Neural progenitor cell (in vitro differentiated cells): ENCODE results near the gene HFM1. TPM values are rescaled to one million over a fixed set of nuclear protein-coding genes. Genes with fewer than 3 reads are reported as not detected.

ENCODE experiments used
- DNase-seq: peaks from one replicate; pipeline ENCODE4 v3.0.0-alpha.2; 2016; ENCODE audit warnings: low spot score
- H2AFZ ChIP-seq: fragments of 200-600 bp; sonication (generic); replicated peaks from 2 replicates; pipeline ENCODE4 v1.6.1; 2016; ENCODE audit warnings: antibody characterized with exemption
- H3F3A ChIP-seq: fragments of 200-600 bp; sonication (generic); 2 replicates; pipeline ENCODE4 v1.6.1; 2016; ENCODE audit warnings: antibody characterized with exemption, low read depth
- H3K27ac ChIP-seq: fragments of 200-600 bp; sonication (generic); 2 replicates; pipeline ENCODE4 v1.5.1; 2016; ENCODE audit warnings: mild to moderate bottlenecking
- H3K27me3 ChIP-seq: fragments of 200-600 bp; sonication (generic); 2 replicates; pipeline ENCODE4 v1.6.1; 2016; ENCODE audit warnings: mild to moderate bottlenecking, moderate library complexity
- H3K36me3 ChIP-seq: fragments of 200-600 bp; sonication (generic); 2 replicates; pipeline ENCODE4 v1.5.1; 2016
- H3K4me1 ChIP-seq: fragments of 200-600 bp; sonication (generic); 2 replicates; pipeline ENCODE4 v1.6.1; 2016; ENCODE audit warnings: mixed run types
- H3K4me2 ChIP-seq: fragments of 200-600 bp; sonication (generic); 2 replicates; pipeline ENCODE4 v1.6.1; 2016
- H3K4me3 ChIP-seq: fragments of 200-600 bp; sonication (generic); 2 replicates; pipeline ENCODE4 v1.5.1; 2016
- H3K79me2 ChIP-seq: fragments of 200-600 bp; sonication (generic); 2 replicates; pipeline ENCODE4 v1.6.1; 2016; ENCODE audit warnings: low read depth
- H3K9ac ChIP-seq: fragments of 200-600 bp; sonication (generic); 2 replicates; pipeline ENCODE4 v1.6.1; 2016
- H3K9me3 ChIP-seq: fragments of 200-600 bp; sonication (generic); 2 replicates; pipeline ENCODE4 v1.5.1; 2016; ENCODE audit warnings: low read depth
- H4K20me1 ChIP-seq: fragments of 200-600 bp; sonication (generic); 2 replicates; pipeline ENCODE4 v1.6.1; 2016; ENCODE audit warnings: low read depth
- H3K27ac Mint-ChIP-seq: 3 replicates; pipeline ENCODE4 v1.8.0; 2021; ENCODE audit warnings: mixed read lengths
- H3K27me3 Mint-ChIP-seq: 2 replicates; pipeline ENCODE4 v1.8.0; 2022; ENCODE audit warnings: low read depth, mild to moderate bottlenecking, inconsistent platforms, moderate library complexity, mixed read lengths; ENCODE audit not compliant: insufficient read depth
- H3K36me3 Mint-ChIP-seq: 3 replicates; pipeline ENCODE4 v1.8.0; 2021; ENCODE audit warnings: mixed read lengths
- H3K4me1 Mint-ChIP-seq: 3 replicates; pipeline ENCODE4 v1.8.0; 2021; ENCODE audit warnings: mixed read lengths
- H3K4me3 Mint-ChIP-seq: 3 replicates; pipeline ENCODE4 v1.8.0; 2021; ENCODE audit warnings: mild to moderate bottlenecking, moderate library complexity, mixed read lengths
- H3K9me3 Mint-ChIP-seq: 3 replicates; pipeline ENCODE4 v1.8.0; 2020; ENCODE audit warnings: mixed read lengths
- EZH2 ChIP-seq: fragments of 200-600 bp; sonication (generic); IDR thresholded peaks from 2 replicates; pipeline ENCODE4 v1.6.1; 2017; ENCODE audit warnings: antibody characterized with exemption, mild to moderate bottlenecking, moderate library complexity
- EZH2phosphoT487 ChIP-seq: fragments of 200-600 bp; sonication (generic); IDR thresholded peaks from 2 replicates; pipeline ENCODE4 v1.6.1; 2017; ENCODE audit warnings: antibody characterized with exemption
- total RNA-seq: library from RNA; depleted of rRNA; stranded (reverse); fragments of >200 nt; gene quantifications from 2 replicates; pipeline ENCODE4 v1.2.3, GENCODE V29; 2015; ENCODE audit warnings: low replicate concordance
- TF ChIP-seq, protein P1 (sequence below): fragments of 200-600 bp; sonication (generic); IDR thresholded peaks from 2 replicates; pipeline ENCODE4 v1.5.1; 2017; ENCODE audit warnings: antibody characterized with exemption, mild to moderate bottlenecking

Gene HFM1
- total RNA-seq, 1 donor from 2014 or later = 36.3 TPM

DNA sequence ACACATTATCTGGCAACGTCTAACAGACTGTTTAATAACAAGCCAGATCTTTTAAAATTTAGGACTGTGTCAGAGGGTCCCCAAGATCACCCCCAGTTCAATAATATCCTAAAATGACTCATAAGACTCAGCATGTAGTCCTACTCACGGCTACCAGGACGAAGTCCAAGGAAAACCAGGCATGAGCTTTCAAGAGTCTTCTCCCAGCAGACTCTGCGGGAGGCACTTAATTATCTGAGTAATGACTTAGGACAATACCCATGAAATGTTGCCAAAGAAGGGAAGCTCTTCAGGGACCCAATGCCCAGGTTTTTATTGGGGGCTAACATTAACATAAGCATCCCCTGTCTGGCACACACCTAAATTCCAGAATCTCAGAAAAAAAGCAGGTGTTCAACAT, 7.0 kb downstream of the HFM1 start:
- Histone ChIP-seq H3K9me3 (no peaks in the 10 kb centered on the region), H3K79me2 (peaks cover 9% of the 10 kb centered on the region), H2AFZ (no peak overlapping the region), H3K4me1 (peaks cover 11% of the 10 kb centered on the region), H3K4me2 (no peak overlapping the region), H3K4me3 (no peak overlapping the region), H4K20me1 (no peaks in the 10 kb centered on the region), H3K9ac (no peak overlapping the region), H3K36me3 (no peaks in the 10 kb centered on the region), H3K27me3 (no peaks in the 10 kb centered on the region), H3K27ac (no peak overlapping the region), H3F3A (no peaks in the 10 kb centered on the region)
- Mint-ChIP-seq H3K9me3 (no peaks in the 10 kb centered on the region), H3K4me3 (no peak overlapping the region), H3K4me1 (peaks cover 11% of the 10 kb centered on the region), H3K27me3 (no peaks in the 10 kb centered on the region), H3K36me3 (peaks cover 8% of the 10 kb centered on the region), H3K27ac (no peak overlapping the region)
- DNase-seq = no peak
- TF ChIP-seq EZH2phosphoT487 = no peak
- TF ChIP-seq, protein P1, sequence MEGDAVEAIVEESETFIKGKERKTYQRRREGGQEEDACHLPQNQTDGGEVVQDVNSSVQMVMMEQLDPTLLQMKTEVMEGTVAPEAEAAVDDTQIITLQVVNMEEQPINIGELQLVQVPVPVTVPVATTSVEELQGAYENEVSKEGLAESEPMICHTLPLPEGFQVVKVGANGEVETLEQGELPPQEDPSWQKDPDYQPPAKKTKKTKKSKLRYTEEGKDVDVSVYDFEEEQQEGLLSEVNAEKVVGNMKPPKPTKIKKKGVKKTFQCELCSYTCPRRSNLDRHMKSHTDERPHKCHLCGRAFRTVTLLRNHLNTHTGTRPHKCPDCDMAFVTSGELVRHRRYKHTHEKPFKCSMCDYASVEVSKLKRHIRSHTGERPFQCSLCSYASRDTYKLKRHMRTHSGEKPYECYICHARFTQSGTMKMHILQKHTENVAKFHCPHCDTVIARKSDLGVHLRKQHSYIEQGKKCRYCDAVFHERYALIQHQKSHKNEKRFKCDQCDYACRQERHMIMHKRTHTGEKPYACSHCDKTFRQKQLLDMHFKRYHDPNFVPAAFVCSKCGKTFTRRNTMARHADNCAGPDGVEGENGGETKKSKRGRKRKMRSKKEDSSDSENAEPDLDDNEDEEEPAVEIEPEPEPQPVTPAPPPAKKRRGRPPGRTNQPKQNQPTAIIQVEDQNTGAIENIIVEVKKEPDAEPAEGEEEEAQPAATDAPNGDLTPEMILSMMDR = no peak

DNA sequence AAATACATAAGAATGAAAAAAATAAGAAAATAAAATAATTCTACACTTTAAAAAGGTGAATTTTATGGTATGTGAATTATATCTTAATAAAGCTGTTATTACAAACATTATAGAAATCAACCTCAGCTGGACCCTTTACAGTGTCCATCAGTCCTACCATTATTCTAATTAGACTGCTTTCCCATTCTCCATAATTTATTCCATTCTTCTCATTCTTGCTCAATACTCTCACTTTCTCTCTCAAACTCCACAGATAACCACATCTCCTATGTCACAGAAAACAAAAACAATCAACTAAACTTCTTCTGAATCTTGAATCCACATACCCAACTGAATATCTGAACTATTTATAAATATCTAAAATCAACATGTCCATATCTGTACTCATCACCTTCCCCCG, 11.6 kb downstream of the HFM1 start:
- Histone ChIP-seq H2AFZ (no peak overlapping the region), H3K9ac (no peak overlapping the region), H3K4me3 (no peak overlapping the region), H3K27me3 (no peaks in the 10 kb centered on the region), H3K79me2 (no peaks in the 10 kb centered on the region), H3K9me3 (no peaks in the 10 kb centered on the region), H3K4me1 (peaks cover 3% of the 10 kb centered on the region), H3F3A (no peaks in the 10 kb centered on the region), H4K20me1 (no peaks in the 10 kb centered on the region), H3K36me3 (no peaks in the 10 kb centered on the region), H3K4me2 (no peak overlapping the region), H3K27ac (no peak overlapping the region)
- TF ChIP-seq EZH2phosphoT487 = no peak
- no peak for TF ChIP-seq EZH2
- Mint-ChIP-seq H3K27ac (no peak overlapping the region), H3K27me3 (no peaks in the 10 kb centered on the region), H3K4me1 (no peaks in the 10 kb centered on the region), H3K36me3 (peaks cover 23% of the 10 kb centered on the region), H3K4me3 (no peak overlapping the region), H3K9me3 (peaks cover 12% of the 10 kb centered on the region)
- DNase-seq = no peak

DNA sequence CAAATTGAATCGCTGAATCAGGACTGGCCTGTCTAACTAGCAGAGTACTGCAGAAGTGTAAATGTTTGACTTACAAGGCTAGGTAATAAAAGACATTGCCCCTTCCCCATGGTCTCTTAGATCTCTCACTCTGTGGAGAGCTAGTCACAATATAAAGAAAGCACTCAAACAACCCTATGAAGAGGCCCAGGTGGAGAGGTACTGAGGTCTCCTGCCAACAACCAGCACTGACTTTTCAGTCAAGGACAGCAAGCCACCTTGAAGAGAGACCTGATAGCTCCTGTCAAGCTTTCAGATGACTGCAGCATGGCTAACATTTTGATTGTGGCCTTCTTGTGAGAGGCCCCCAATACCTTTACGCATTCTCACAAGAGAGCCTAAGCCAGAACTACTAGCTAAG, 18.5 kb downstream of the HFM1 start:
- Histone ChIP-seq H3K4me3 (no peak overlapping the region), H3K79me2 (no peaks in the 10 kb centered on the region), H3K27ac (no peak overlapping the region), H3K27me3 (no peaks in the 10 kb centered on the region), H2AFZ (no peak overlapping the region), H3K9ac (no peak overlapping the region), H3K9me3 (no peaks in the 10 kb centered on the region), H4K20me1 (no peaks in the 10 kb centered on the region), H3K36me3 (no peaks in the 10 kb centered on the region), H3K4me2 (no peak overlapping the region), H3K4me1 (no peaks in the 10 kb centered on the region), H3F3A (no peaks in the 10 kb centered on the region)
- H3K4me1 Mint-ChIP-seq = peaks cover 2% of the 10 kb centered on the region
- H3K4me3 Mint-ChIP-seq = no peak overlapping the region
- DNase-seq = no peak
- TF ChIP-seq EZH2 (no peak), EZH2phosphoT487 (no peak)
- TF ChIP-seq, protein P1 = no peak
- peaks cover 2% of the 10 kb centered on the region for H3K27me3 Mint-ChIP-seq
- H3K9me3 Mint-ChIP-seq = peaks cover 8% of the 10 kb centered on the region
- no peak overlapping the region for H3K27ac Mint-ChIP-seq
- H3K36me3 Mint-ChIP-seq = peaks cover 14% of the 10 kb centered on the region

DNA sequence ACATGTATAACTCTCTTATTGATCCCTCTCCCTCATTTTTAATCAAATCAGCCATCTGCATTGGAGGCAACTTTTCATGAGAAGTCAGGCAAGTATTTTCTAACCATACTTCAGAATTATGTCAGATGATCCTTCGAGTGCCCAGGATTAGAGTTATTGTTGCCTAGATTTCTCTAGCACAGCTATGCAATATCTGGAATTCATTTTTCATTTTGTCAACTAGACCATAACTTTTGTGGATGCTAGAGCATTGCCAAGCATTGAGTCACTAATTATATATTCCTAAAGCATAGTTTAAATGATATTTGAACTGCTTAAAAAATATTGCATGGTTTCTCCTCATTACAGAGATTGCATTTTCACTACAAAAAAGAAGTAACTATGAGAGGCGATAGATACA, 21.2 kb downstream of the HFM1 start:
- TF ChIP-seq, protein P1 = no peak
- TF ChIP-seq EZH2 (no peak), EZH2phosphoT487 (no peak)
- no peak for DNase-seq
- Histone ChIP-seq H3F3A (no peaks in the 10 kb centered on the region), H3K79me2 (no peaks in the 10 kb centered on the region), H4K20me1 (no peaks in the 10 kb centered on the region), H3K9ac (no peak overlapping the region), H3K9me3 (no peaks in the 10 kb centered on the region), H3K4me2 (no peak overlapping the region), H3K27ac (no peak overlapping the region), H3K36me3 (no peaks in the 10 kb centered on the region), H3K27me3 (no peaks in the 10 kb centered on the region), H3K4me1 (no peaks in the 10 kb centered on the region), H3K4me3 (no peak overlapping the region), H2AFZ (no peak overlapping the region)
- peaks cover 5% of the 10 kb centered on the region for H3K36me3 Mint-ChIP-seq
- H3K9me3 Mint-ChIP-seq = no peaks in the 10 kb centered on the region
- no peak overlapping the region for H3K4me3 Mint-ChIP-seq
- peaks cover 2% of the 10 kb centered on the region for H3K27me3 Mint-ChIP-seq
- no peak overlapping the region for H3K27ac Mint-ChIP-seq
- H3K4me1 Mint-ChIP-seq = peaks cover 2% of the 10 kb centered on the region
